Stomach smooth muscle (tissue), 2 donors: Measurements from ENCODE around the gene IGDCC3.

Source experiments
- H3K27ac ChIP-seq: one replicate; pipeline ENCODE4 v1.7.0; 2013; ENCODE audit warnings: mild to moderate bottlenecking, low read length, inconsistent platforms
- H3K27me3 ChIP-seq, 2 donors: one replicate each; pipeline ENCODE4 v1.7.0; 2013; ENCODE audit warnings: low read length in 2 of 2; ENCODE audit not compliant: insufficient read depth in 2 of 2, control insufficient read depth in 1 of 2
- H3K36me3 ChIP-seq, 2 donors: one replicate each; pipeline ENCODE4 v1.7.0; 2013; ENCODE audit warnings: low read length in 2 of 2; ENCODE audit not compliant: control insufficient read depth in 2 of 2, insufficient read depth in 2 of 2
- H3K4me1 ChIP-seq: one replicate; pipeline ENCODE4 v1.7.0; 2013; ENCODE audit warnings: low read length; ENCODE audit not compliant: control insufficient read depth, insufficient read depth
- H3K4me3 ChIP-seq, 2 donors: one replicate each; pipeline ENCODE4 v1.7.0; 2013; ENCODE audit warnings: low read length in 2 of 2
- H3K9ac ChIP-seq, 2 donors: one replicate each; pipeline ENCODE4 v1.7.0; 2013; ENCODE audit warnings: low read length in 2 of 2, mild to moderate bottlenecking in 1 of 2
- H3K9me3 ChIP-seq, 2 donors: one replicate each; pipeline ENCODE4 v1.7.0; 2013; ENCODE audit warnings: low read length in 2 of 2; ENCODE audit not compliant: control insufficient read depth in 2 of 2
- donor health status: healthy.
- donor health status: Pancreatic carcinoma.

Gene IGDCC3

GRCh38 chr15:65286069-65286703, 91.6 kb downstream of the IGDCC3 start:
- H3K27me3 ChIP-seq: no peaks in the 10 kb centered on the region
- H3K9ac ChIP-seq: peak overlapping the region; percentile 76 to 85
- no peaks in the 10 kb centered on the region for H3K36me3 ChIP-seq
- no peaks in the 10 kb centered on the region for H3K9me3 ChIP-seq
- H3K4me1 ChIP-seq: peaks cover 29% of the 10 kb centered on the region
- peak overlapping the region; percentile 76 for H3K27ac ChIP-seq
- peak overlapping the region; percentile 69 to 89 for H3K4me3 ChIP-seq

DNA sequence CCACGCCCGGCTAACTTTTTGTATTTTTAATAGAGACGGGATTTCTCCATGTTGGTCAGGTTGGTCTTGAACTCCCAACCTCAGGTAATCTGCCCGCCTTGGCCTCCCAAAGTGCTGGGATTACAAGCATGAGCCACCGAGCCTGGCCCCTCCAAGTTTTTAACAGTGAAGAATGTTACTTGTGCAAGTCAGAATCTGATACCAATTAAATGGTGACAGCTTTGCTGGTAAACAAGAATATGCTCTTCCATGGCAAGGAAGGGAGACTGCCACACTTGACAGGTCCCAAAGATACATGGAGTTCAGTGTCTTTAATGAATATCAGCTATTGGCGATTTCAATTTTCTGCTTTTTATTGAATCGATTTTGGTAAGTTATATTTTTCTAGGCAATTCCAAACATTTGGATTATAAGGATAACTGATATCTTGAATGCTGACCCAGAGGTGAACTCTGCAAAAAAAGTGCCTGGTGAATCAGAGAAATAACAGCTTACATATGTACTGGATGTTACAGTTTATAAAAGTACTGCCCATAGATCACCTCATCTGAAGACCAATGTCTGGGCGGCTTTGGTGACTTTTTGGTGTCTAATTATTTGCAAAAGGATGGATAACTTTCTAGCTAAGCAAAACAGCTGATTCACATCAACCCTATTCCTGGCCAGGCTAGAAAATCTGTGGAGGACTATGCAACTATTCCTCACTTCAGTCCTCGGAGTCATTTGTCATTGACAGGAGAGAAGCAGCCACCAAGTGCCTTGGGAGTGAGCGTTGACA, 92.3 kb downstream of the IGDCC3 start:
- Histone ChIP-seq H3K9me3 (no peaks in the 10 kb centered on the region), H3K27me3 (no peaks in the 10 kb centered on the region), H3K36me3 (no peaks in the 10 kb centered on the region), H3K9ac (peak overlapping the region; percentile 76 to 85), H3K4me1 (peaks cover 29% of the 10 kb centered on the region), H3K27ac (peak overlapping the region; percentile 76), H3K4me3 (peak overlapping the region; percentile 69 to 89)

- Histone ChIP-seq H3K4me1 (peaks cover 5% of the 10 kb centered on the region), H3K9ac (peak overlapping the region in 1 of 2 donors; percentile 42), H3K27ac (no peak overlapping the region), H3K4me3 (no peak overlapping the region), H3K36me3 (peaks cover 0 to 8% of the 10 kb centered on the region in 2 donors), H3K27me3 (no peaks in the 10 kb centered on the region), H3K9me3 (no peaks in the 10 kb centered on the region)
Measured at GRCh38 chr15:65278480-65278879, 99.3 kb downstream of the IGDCC3 start.
